ENCODE data around the gene FGR.

Gene FGR

DNA sequence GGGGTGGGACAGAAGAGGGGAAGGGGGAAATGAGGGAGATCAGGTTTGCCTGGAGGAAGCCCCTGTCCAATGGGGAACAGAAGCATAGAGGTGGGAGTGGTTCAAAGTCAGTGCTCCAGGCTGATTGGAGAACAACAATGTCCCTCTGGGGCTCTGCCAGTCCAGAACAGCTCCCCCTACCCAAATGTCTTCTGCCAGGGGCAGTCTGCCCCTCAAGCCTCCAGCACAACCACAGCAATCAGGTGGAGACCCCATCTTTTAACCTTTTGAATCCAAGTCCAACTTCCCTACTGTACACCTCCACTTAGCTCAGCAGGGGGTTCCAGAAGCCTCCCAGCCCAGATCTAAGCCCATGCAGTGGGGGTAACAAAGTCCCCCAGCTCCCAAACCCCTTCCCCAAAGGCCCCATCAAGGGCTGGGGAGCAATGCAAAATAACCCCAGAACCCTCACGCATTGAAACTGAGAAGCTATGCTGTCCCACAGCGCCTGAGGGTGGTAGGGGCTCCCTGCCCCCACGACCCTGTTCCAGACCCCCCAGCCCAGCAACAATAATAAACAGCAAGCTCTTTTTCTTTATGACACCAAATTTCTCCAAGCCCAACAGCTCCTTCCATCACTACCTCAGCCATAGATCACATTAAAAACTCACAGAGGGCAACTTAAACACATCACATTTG is 34.3 kb downstream of the FGR start:
- no peak for DNase-seq

DNA sequence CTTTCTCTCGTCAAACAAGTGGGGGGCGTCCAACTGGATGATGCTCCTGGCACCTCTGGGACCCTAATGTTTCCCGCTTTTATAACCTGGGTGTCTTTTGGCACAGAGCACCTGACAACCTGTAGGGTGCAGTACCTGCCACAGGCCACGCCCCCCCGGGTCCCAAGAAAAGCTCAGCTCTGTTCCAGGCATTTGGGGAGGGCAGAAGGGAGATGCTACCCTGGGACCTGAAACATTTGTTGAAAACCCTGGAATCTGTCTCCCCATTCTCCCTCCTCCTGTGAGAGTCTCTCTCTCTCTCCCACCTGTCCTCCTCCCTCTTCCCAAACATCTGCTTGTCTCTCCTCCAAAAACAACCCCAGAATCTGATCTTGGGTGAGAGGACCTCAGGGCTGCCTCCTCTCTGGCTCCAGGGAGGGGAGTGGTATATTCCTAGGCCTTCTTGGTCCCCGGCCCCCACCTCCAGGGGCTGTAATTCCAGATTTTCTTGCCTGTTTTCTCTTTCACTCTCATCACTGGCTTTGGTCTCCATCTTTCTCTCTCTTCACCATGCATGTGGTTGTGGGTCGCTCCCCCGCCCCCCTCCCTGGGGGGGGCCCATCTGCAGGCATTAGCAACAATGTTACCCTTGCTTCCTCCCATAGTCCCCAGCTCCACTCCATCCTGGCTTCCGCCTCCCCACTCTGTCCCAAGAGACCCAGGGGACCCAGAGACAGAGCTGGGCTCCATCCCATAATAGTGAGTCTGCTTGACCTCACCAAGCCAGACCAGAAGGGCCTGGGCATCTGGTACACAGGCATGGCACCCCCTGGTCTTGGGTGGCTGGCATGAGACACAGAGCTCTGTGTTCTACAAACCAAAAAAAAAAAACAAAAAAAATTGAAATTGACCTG is 35.1 kb downstream of the FGR start:
- DNase-seq: no peak

GRCh38 chr1:27598902-27599528 is 36.0 kb downstream of the FGR start:
- peak; percentile 67 for DNase-seq

- DNase-seq: no peak
Observed at GRCh38 chr1:27598295-27598687, 36.7 kb downstream of the FGR start.

GRCh38 chr1:27597516-27598294 is 37.3 kb downstream of the FGR start:
- DNase-seq: no peak

GRCh38 chr1:27596986-27597385 is 38.0 kb downstream of the FGR start:
- no peak for DNase-seq

DNA sequence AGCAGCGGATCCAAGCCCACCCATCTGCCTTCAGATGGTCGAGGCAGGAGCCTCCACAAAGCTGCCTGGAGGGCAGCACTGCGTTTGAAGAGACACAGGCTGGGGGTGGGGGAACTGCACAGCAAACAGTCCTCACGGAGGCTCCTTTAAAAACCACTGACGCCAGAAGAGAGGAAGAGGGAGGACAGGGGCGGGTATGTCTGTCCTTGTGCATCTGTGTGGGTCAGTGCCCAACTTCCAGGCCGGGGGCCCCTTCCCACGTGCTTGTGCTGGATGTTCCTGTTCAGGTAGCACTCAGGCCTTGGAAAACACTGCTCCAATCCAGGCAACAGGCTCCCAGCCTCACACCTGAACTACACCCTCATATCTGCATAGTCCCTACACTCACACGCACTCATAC is 38.7 kb downstream of the FGR start:
- DNase-seq: no peak

GRCh38 chr1:27595597-27595996 is 39.4 kb downstream of the FGR start:
- DNase-seq: no peak

DNA sequence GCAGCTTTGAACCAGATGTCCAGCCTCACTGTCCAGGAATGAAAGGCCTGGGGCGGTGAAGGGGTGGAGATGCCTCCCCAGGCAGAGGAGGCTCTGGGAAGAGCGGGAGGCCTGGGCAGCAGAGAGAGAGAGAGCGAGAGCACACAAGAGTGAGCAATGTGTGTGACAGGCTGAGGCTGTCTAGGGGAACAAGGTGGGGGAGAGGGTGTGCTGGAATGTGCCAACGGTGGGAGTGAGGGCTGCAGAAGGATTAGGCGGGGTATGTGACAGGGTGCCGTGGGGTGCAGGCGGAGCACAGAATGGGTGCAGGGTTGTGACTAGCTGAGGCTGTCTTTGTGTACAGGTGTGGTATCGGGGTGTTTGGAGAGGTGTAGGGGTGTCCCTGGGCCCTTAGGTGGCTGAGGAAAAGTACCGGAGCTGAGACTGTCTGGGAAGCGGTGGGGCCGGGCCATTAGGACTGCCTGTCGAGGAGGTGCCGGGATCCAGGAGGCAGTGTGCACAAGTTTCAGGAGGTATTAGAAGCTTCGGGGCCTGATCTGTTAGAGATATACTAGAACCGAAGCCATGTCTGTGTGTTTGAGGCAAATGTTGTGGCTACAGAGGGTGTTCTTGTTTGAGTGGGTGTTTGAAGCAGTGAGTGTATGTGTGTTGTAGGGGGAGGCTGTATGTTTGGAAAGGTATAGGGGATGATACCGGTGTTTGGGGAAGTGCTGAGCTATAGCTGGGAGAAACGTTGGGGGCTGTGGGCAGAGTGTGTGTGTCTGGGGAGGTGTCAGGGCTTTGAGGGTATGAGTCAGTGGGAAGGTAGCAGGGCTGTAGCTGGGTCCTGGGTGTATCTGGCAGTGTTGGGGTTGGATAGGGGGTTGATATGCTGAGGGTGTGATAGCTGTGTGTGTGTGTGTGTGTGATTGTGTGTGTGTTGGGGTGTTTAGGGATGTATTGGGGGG is 40.1 kb downstream of the FGR start:
- peak; percentile 65 for DNase-seq

DNA sequence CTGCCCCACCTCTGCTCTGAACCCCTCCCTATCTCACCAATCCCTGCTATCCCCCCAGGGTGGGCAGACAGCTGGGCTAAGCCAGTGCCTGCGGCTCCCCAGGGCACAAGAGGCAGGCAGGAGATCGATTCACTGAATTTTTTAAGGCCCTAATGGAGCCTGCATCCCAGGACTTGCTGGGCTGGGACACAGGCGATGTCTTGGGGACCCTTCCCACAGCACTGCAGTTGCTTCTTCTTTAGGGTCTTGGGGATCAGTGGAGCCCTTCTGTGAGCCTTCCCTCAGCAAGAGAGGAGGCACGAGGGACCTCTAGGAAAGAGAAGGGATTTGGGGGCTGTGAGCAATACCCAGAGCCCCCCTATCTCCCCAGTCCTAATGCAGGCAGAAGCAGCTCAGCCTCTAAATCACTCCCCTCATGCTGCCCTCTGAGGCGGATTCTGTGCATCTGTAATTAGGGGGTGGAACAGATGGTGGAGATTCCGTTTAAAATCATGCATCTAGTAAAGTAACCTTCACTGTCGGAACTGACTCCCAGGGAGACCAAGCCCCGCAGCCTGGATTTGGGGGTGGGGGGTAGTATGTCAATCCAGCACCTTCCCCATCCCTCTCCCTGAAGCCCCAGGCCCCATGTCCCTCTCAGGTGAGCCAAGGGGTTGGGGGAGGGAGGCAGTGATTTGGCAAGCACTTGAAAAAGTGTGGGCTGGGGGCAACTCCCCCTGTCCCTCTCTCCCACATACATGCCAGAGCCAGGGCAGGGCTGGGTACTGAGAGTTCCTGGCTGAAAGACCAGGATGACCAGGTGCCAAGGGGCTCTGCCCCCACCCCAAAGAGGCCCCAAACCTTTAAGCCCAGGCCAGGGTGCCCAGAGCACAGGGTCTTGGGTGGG is 41.1 kb downstream of the FGR start:
- DNase-seq: no peak

GRCh38 chr1:27592931-27593677 is 41.9 kb downstream of the FGR start:
- DNase-seq: no peak

GRCh38 chr1:27592232-27592930 is 42.6 kb downstream of the FGR start:
- no peak for DNase-seq

DNA sequence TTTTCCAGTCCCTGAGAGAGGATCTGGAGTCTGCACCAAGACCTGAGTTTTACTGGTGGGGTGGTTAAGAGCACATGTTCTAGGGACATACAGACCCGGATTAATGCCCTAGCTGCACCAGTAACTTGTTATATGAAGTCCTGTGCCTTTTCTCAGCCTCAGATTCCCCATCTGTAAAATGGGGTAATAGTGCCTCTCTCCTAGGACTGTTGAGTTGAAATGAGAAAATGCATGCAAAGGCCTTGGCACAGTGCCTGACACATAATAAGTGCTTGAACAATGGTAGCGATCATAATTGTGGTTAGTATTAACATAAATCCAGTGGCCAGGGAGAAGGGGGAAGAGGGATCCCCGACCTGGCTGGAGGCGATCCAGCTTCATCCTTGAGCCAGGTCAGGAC is 43.4 kb downstream of the FGR start:
- no peak for DNase-seq

GRCh38 chr1:27590917-27591508 is 44.0 kb downstream of the FGR start:
- no peak for DNase-seq

DNA sequence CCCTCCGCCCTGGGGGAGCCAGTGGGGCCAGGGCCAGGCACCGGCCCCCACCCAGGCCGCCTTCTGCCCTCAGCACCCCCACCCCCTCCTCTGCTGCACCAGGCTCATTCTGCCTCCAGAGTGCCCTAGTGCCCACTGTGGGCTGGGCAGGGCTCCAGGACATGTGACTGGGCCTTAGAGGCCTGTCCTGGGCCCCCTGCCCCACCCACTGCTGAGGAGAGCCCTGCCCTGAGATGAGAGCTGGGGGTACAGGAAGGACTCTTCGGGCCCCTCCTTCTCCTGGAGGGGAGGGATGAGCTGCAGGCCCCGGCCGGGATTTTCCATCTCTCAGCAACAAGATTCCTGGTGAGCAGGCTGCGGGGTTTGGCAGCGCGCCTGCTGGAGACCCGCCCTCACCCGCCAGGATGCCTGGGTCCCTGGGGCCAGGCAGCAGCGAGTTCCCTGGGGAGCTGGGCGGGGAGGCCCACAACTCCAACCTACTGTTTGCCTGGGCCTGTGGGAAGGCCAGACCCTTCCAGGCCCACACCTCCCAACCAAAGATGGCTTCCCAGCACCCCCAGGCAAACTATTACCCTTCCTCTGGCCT is 45.1 kb downstream of the FGR start:
- no peak for DNase-seq

DNA sequence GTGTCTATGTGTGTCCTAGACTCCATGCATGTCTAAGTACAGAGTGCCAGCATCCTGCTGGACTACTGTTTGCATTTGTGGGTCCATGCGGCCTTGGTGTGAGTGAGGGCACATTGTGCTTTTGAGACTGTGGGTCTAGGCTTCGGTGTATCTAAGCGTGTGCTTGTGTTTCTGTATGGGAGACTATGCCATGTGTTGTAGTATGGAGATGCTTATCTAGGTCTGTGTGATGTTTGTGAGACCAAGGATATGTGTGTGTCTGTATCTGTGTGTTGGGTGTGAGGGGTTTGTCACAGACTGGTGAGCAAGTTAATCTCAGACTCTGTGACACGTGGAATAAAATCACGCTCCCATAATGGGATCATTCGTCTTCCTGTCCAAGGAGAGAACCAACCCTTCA is 45.5 kb downstream of the FGR start:
- no peak for DNase-seq

- no peak for DNase-seq
Observed at GRCh38 chr1:27588256-27589232, 46.4 kb downstream of the FGR start.

All from kidney glomerular epithelial cell (primary cell).